NCI-H446 treated with DMSO at 0.1 percent for 48 hours (cell line): ENCODE data around the gene TMOD3.
"Not testable (repeated sequence)": the region's sequence is repeated elsewhere in the genome, so short reads cannot be mapped to it uniquely, and the experiment has no call there.

Source experiments
- DNase-seq: peaks from one replicate; lab custom pipeline; 2025; lab: John Stamatoyannopoulos, UW

Gene TMOD3

DNA sequence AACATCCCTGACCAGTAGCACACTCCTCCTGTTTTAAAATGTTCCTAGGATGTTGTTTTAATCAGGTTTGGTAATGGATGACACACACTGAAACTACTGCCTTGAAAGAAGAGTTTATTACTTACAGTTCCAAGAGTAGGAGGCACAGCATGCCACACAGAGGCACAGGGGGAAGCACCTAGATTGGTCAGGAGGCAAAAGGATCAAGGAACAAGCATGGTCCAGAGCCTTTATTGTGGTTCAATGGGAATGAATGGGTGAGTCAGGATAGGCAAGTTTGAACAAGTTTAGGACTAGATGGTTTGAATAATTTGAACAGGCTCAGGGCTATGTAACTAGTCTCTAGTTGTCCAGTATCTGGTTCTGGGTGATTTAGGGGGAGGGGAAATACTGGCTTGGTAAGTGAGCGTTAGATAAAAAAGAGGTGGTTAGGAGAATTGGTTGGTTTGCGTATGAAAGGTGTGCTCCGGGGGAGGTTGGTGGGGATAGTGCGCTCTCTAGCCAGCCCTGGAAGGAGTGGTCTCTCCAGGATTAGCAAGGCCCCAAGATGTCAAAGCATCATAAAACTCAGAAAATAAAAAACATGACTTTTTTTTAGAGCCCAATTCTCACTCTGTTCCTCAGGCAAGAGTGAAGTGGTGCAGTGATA lies 35.1 kb downstream of the TMOD3 start:
- DNase-seq = no peak

DNA sequence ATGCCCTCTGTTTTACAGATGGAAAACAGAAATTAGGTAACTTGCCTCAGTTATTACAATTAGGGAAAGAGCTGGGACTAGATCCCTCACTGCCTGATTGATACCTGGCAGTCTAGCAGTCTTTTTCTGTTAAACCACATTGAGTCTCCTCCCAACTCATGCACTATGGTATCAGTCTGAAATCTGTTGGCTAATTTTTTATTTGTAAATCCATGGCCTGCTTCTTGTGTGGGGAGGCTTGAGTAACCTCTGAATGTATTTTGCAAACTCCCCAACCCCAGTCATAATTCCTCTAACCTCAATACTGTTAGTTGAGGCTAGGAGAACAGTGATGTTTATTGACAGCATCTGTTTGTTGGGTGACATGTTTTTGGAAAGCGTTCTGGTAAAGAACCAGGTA lies 35.9 kb downstream of the TMOD3 start:
- no peak for DNase-seq

DNA sequence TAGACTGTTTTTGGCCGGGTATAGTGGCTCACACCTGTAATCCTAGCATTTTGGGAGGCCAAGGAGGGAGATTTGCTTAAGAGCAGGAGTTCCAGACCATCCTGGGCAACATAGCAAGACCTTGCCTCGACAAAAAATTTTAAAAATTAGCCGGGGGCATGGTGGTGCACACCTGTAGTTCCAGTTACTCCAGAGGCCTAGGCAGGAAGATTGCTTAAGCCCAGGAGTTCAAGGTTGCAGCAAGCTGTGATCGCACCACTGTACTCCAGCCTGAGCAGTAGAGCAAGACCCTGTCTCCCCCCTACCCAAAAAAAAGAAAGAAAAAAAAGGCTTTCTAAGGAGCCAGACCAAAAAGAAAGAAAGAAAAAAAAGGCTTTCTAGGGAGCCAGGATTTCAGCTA lies 36.7 kb downstream of the TMOD3 start:
- DNase-seq = no peak

DNA sequence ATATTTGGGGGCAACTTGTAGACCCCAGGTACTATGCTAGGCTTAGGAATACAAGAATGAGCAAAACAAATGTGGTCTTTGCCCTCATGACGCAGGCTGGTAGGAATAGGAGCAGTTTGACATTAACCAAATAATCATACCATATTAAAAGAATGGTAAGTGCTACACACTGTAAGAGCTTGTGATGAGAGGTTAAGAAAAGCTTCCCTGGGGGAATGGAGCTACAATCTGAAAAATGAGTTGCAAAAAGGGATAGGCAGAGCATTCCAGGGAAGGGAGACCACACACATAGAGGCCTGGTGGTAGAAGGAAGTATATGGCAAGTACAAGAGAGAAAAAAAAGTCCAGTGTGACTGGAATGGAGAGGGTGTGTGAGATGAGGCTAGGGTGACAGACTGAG lies 37.3 kb downstream of the TMOD3 start:
- DNase-seq = no peak

DNA sequence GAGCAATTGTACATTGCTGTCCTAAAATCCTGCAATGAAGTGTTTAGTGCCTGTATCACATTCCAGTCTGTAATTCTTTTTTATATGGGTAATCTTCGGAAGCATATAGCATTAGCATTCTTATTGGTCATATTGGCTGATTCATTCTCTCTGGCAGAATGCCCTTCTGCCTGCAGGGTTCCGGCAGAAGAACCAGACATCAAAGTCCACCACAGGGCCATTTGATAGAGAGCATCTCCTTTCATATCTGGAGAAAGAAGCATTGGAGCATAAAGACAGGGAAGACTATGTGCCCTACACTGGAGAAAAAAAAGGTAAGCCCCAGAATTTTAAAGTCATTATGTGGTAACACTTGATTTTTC lies 39.6 kb downstream of the TMOD3 start:
- DNase-seq = peak; percentile 12

DNA sequence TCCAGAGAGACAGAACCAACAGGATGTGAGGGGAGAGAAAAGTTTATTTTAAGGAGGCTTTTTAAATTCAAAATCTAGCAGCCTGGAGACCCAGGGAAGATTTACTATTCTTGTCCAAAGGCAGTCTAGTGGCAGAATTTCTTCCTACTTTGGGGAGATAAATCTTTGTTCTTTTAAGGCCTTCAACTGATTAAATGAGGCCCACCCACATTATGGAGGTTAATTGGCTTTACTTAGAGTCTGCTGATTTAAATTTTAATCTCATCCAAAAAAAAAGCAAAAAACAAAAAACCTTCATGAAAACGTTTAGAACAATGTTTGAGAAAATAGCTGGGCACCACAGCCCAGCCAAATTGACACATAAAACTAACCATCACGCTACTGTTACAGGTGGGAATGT lies 41.3 kb downstream of the TMOD3 start:
- no peak for DNase-seq

DNA sequence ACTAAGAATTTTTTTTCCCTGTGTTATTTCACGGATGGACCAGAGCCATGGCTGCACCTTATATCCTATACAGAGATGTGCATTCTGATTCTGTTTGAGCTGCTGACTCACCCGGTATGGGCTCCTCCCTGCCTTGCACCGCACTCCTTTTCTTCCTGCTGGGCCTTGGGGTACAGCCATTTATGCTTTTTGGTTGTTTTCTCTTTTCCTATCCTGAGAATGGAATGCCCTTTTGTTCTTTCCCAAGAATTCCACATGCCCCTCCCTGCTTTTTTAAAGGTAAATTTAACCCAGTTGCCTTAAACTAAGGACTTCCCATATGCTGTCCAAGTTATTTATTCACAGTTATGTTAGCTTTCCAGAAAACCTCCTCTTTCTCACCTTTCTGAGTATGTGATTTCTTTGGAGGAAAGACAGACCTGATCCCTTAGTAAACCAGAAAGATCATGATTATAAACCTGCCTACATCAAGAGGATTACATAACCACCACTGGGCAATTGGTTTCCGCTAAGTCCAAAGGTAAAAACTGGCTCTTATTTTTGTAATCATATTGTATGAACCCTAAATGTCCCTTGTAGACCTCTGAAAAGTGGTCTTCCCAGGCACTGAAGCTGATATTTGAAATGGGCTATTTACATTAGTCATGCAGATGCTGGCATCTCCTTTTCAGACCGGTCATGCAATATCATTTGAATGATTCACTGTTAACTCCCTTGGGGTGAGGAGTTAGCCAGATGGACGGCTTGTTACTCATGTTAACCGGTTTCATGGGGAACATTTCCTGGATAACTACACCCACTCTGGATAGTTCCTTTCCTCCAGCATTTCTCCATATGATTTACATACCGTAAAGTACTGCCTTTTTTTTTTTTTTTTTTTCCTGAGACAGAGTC lies 45.5 kb downstream of the TMOD3 start:
- DNase-seq = peak; percentile 75

DNA sequence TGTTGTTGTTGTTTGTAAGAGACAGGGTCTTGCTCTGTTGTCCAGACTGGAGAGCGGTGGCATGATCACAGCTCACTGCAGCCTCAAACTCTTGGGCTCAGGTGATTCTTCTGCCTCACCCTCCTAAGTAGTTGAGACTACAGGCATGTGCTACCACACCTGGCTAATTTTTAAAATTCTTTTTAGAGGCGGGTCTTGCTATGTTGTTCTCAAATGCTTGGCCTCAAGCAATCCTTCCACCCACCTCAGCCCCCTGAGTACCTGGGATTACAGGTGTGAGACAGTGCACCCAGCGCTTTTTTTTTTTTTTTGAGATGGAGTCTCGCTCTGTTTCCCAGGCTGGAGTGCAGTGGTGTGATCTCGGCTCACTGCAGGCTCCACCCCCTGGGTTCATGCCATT lies 46.7 kb downstream of the TMOD3 start:
- DNase-seq = no peak

DNA sequence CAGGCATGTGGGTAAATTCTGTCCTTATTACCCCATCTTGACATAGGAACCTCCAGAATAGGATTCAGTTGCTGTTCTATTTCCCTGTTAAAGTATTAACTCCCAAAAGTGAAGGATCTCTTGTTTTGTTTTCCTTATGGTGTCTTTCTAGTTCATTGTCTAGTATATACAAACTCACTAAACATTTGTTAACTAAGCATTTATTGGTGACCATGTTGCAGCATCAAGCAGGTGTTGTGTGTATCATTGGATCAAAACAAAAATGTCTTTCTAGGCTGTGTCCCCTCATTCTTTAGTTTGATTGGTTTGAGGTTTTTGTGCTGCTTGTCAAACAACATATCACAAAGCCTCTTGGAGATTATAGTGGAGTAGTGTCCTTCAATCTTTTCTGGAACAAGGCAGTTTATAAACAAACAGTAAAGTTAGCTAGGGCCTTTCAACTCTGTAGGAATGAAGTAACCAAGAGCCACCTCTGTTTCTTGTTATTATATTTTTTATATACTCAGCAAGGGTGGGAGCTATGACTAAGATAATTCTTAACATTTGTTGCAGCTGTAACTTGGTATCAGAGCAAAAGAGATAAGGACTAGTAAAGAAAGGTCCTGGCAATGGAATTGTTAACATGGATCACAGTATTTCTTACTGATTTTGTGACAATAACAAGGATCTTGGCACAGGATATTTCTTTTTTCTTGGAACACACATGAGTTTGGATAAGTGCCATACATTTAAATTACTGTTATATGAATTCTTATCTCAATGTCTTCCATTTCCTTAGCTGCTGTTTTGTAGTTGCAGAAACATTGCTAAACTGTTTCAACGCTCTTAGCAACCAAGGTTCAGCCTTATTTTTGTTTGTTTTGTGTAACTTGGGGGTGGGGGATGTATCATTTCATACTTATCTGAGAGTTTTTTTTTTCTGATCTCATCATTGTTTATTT lies 49.3 kb downstream of the TMOD3 start:
- peak; percentile 33 for DNase-seq

DNA sequence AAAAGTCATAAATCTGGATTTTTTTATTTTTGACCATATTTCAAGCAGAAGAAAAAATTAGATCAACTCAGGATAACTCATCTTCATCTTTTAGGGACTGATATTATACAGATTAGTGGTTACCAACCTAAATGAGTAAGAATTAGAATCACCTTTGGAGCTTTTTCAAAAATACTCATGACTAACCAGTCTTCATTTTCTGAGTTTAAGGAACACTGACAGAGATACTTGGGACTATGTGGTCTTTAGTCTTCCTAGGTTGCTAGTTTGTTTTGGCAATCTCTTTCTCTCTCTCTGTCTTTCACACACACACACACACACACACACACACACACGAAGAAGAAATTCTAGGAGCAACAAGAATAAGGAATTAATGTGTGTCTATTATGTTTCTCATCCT lies 50.1 kb downstream of the TMOD3 start:
- no peak for DNase-seq

DNA sequence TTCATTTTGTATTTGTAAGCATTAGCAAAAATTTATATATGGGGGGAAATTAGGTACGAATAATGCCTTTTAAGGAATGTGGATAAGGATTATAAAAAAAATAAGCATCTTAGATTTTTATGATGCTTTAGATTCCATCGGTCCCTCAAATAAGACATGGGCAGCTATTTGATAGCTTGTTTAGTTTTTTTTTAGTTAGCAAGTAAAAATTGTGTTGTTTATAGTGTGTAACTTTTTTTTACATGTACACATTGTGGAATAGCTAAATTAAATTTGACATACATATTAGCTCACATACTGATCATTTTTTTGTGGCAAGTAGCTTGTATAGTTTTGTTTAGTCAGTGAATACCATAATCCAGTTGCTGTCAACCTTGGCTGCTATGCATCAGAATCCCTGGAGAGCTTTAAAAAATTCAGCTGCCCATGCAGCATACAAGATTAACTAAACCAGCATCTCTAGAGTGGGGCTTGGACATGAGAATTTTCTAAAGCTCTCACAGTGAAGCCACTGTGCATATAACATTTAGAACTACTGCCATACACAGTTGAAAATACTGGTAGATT lies 53.9 kb downstream of the TMOD3 start:
- DNase-seq = no peak

DNA sequence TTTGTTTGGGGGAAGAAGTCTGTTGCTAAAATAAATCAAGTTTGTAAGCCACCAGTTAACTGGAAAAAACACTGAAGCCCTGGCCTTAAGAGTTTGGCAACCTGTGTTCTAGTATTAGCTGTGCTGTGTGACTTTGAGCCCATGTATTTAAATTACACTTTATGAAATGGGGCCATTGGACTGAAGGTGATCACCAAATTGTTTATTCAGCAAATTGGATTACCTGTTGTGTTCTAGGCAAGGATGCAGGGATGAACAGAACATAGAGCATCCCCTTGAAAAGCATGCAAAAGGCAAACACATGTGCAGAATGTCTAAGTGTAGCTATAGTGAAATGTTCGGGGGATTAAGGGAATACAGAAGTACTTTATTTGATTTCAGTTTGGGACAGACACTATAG lies 54.6 kb downstream of the TMOD3 start:
- DNase-seq = no peak

DNA sequence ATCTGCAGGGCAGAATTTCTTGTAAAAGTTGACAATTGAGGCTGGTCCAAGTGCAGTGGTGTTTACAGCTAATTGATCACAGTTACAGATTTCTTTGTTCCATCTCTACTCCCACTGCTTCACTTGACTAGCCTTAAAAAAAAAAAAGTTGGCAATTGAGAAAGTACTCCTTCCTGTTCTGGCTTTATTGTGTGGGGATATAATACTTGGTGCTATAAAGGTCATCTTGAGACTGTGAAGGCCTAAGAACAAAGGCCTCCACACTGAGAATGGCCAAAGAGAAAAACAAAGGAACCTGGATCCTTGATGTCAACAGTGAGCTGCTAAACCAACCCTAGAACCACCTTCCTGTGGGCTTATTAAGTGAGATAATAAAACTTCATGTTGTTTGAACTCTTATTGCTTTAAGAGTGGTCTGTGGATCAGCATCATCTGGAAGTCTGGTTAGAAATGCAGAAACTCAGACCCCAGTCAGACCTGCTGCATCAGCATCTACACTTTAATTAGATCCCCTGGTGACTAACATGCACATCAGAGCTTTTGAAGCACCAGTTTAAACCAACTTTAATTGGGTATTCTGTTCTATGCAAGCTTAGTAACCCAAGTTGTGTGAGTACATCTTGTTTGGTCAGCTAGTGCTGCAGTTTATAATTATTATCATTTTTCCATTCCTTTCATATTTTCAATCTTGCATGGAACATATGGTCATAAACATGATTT lies 55.2 kb downstream of the TMOD3 start:
- DNase-seq = no peak

DNA sequence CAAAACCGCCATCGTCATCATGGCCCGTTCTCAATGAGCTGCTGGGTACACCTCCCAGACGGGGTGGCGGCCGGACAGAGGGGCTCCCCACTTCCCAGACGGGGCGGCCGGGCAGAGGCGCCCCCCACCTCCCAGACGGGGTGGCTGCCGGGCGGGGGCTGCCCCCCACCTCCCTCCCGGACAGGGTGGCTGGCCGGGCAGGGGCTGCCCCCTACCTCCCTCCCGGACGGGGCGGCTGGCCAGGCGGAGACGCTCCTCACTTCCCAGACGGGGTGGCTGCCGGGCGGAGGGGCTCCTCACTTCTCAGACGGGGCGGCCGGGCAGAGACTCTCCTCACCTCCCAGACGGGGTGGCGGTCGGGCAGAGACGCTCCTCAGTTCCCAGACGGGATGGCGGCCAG lies 56.3 kb downstream of the TMOD3 start:
- DNase-seq = not testable (repeated sequence)

DNA sequence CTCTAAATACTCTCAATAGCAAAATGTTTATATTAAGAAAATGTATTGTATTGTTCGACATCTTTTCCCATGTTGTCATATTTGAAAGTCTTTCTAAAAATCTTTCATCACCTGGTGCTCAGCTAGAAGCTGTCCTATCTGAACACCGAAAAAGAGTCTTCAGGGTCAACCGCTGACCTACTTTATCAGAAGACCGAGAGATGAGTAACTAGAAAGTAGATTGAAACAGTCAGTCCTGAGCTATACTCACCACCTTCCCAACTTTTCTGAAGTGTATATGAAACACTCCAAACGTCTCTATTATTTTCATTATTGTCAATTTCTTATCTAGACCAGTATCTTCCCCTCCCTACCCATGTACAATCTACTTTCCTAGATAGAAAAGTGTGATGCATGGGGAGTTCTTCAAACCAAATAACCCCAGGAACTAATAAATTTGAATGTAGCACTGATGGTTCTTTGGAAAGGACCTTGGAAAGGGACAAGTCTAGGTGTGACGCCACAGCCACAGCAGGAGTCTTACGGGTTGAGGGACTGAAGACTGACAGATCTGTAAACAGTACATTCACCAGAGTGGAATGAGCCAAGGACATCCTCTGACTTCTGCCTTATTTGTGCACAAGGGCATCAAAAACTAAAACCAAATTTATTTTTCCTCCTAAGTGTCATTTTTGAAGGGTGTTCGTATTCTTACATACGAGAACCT lies 58.6 kb downstream of the TMOD3 start:
- no peak for DNase-seq

DNA sequence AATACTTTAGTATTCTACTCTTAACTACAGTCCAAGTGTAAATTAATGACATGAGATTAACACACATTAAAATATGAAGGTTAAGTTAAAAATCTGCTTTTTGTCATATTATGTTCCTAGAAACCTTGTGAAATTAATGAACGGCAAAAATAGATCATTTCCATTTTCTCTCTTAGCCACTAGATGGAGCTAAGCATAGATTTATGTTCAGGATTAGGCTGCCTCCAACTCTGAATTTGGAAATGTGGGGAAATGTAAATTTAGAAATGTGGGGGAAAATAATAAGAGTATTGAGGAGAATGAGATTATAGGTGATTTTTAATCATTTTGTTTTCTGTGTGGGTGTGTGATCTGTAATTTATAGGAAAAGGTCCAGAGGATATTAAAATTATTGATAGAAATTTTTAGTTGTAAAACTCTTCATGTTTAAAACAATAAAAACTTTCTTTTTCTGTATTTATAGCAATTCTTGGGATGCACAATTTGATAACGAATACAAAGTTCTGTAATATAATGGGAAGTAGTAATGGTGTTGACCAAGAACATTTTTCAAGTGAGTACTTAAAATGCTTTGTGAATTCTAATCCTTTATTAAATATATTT lies 59.2 kb downstream of the TMOD3 start:
- DNase-seq = peak; percentile 5

DNA sequence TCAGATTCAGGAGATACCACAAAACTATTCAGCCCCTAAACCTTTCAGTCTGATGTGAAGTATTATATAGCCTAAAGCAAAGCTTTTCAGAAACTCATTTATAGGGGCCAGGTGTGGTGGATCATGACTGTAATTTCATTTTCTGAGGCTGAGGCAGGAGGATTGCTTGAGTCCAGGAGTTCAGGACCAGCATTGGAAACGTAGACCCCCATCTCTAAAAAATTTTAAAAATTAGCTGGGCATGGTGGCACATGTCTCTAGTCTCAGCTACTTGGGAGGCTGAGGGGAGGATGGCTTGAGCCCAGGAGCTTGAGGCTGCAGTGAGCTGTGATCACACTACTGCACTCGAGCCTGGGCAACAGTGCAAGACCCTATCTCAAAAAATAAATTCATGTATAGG lies 60.0 kb downstream of the TMOD3 start:
- no peak for DNase-seq

DNA sequence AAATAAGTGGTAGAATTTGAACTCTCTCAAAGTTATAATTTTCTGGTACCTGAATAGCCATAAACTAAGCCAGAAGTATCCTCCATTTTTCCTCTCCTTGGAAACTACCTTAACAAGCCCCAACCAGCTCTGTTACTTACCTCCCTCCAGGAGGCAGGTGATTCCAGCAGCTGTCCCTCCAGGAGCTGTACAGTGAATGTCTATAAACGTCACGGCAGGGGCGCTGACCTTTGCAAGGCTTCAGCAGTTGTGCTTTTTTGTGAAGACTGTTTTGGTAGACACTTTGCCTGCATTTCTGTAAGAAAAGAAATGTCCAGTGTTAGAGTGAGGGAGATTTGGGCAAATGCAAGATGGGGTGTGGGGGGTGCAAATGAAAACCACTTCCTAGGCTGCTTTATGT lies 75.0 kb downstream of the TMOD3 start:
- DNase-seq = no peak

DNA sequence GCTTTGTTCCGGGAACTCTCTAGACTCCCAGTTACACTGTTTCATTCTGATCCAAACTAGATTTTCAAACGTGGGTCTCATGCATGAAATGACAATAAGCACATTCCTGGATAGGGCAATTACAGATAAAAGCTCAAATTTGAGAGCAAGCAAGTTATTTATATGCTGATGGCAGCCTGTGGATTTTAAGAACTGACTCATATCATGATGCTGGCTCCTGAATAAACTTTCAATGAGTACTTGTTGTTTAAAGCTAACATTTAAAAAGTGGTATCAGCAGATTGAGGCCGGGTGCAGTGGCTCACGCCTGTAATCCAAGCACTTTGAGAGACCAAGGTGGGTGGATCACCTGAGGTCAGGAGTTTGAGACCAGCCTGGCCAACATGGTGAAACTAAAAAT lies 75.5 kb downstream of the TMOD3 start:
- DNase-seq = no peak

DNA sequence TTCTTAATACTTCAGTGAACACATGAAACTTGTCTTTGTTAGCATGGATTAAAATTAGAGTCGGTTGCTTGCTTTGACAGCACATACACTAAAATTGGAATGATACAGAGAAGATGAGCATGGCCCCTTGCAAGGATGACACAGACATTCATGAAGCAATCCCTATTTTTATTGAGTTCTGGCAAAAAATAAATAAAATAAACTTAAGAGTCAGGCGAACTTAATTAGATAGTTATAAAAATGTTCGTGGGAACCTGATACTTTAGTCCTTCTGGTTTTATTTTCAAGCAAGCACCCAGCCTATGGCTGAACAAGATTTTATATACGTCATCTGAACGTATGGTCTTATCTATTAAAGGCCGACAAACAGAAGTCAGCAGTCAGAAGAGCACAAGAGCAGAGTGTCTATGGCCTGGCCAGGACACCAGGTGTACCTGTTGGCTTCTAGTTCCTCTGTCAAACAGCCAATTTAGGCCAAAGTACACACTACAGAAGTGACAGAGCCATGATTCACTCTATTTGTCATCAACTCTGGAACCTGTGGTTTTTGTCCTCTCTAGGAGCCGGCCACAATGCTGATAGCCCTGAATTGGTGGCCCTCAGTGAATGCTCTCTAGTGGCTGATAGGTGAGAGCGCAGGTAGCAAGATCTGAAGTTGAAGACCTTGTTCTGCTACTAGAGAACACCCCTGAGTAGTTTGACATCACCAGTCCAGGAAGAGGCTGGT lies 77.8 kb downstream of the TMOD3 start:
- no peak for DNase-seq
